ENCODE measurements around the gene RPL11.
"Not testable (repeated sequence)": the region's sequence is repeated elsewhere in the genome, so short reads cannot be mapped to it uniquely, and the experiment has no call there.

The RPL11 gene

GRCh38 chr1:23685197-23685596 is 6.4 kb upstream of the RPL11 start:
- not testable (repeated sequence) for DNase-seq (ENCODE audit: low spot score)

- not testable (repeated sequence) for DNase-seq (ENCODE audit: low spot score)
These were observed 3.9 kb upstream of the RPL11 start for GRCh38 chr1:23687680-23688079.

- DNase-seq (ENCODE audit: low spot score), result not testable (repeated sequence)
These were observed 3.3 kb upstream of the RPL11 start for GRCh38 chr1:23688281-23688680.

- DNase-seq (ENCODE audit: low spot score), result no peak
These were observed 784 bp downstream of the RPL11 start for GRCh38 chr1:23692308-23692871.

- DNase-seq (ENCODE audit: low spot score), result no peak
These were observed 2.0 kb downstream of the RPL11 start for GRCh38 chr1:23693599-23693998.

GRCh38 chr1:23694371-23694770 is 2.8 kb downstream of the RPL11 start:
- no peak for DNase-seq (ENCODE audit: low spot score)

GRCh38 chr1:23695667-23696066 is 4.1 kb downstream of the RPL11 start:
- DNase-seq (ENCODE audit: low spot score), result no peak

GRCh38 chr1:23696335-23696989 is 4.9 kb downstream of the RPL11 start:
- DNase-seq (ENCODE audit: low spot score), result no peak

GRCh38 chr1:23698466-23698865 is 6.9 kb downstream of the RPL11 start:
- no peak for DNase-seq (ENCODE audit: low spot score)

GRCh38 chr1:23699280-23700179 is 7.9 kb downstream of the RPL11 start:
- DNase-seq (ENCODE audit: low spot score), result no peak

- no peak for DNase-seq (ENCODE audit: low spot score)
These were observed 9.7 kb downstream of the RPL11 start for GRCh38 chr1:23701310-23701709.

- DNase-seq (ENCODE audit: low spot score), result no peak
These were observed 10.4 kb downstream of the RPL11 start for GRCh38 chr1:23701996-23702395.

GRCh38 chr1:23704834-23705495 is 13.4 kb downstream of the RPL11 start:
- DNase-seq (ENCODE audit: low spot score), result no peak

- no peak for DNase-seq (ENCODE audit: low spot score)
These were observed 17.6 kb downstream of the RPL11 start for GRCh38 chr1:23709229-23709628.

- peak; percentile 63 for DNase-seq (ENCODE audit: low spot score)
These were observed 26.9 kb downstream of the RPL11 start for GRCh38 chr1:23718482-23718881.

- DNase-seq (ENCODE audit: low spot score), result no peak
These were observed 27.7 kb downstream of the RPL11 start for GRCh38 chr1:23719162-23719820.

- DNase-seq (ENCODE audit: low spot score), result no peak
These were observed 28.8 kb downstream of the RPL11 start for GRCh38 chr1:23720256-23720995.

- no peak for DNase-seq (ENCODE audit: low spot score)
These were observed 31.0 kb downstream of the RPL11 start for GRCh38 chr1:23722652-23723051.

- no peak for DNase-seq (ENCODE audit: low spot score)
These were observed 35.1 kb downstream of the RPL11 start for GRCh38 chr1:23726686-23727085.

- no peak for DNase-seq (ENCODE audit: low spot score)
These were observed 35.8 kb downstream of the RPL11 start for GRCh38 chr1:23727362-23727811.

Measured in LoVo (cell line).